Hepatocyte (in vitro differentiated cells): ENCODE results near the gene ARSA.

Experiments
- CTCF ChIP-seq: fragments of 200-600 bp; sonication (generic); IDR thresholded peaks from 2 replicates; pipeline ENCODE4 v1.5.1; 2016; ENCODE audit warnings: antibody characterized with exemption, mild to moderate bottlenecking; ENCODE audit not compliant: poor library complexity
- EZH2 ChIP-seq: fragments of 200-600 bp; sonication (generic); IDR thresholded peaks from 2 replicates; pipeline ENCODE4 v1.6.1; 2016; ENCODE audit warnings: antibody characterized with exemption, mild to moderate bottlenecking, borderline replicate concordance

- TF ChIP-seq CTCF (no peak), EZH2 (no peak)
These were observed 13.1 kb upstream of the ARSA start for GRCh38 chr22:50640857-50641647.
